Thyroid gland (tissue), 4 donors: Measurements from ENCODE around the gene ASAP2.
"Not testable (repeated sequence)": the region's sequence is repeated elsewhere in the genome, so short reads cannot be mapped to it uniquely, and the experiment has no call there.

Experiments
- POLR2A ChIP-seq, 2 donors: fragments of 450-650 bp; IDR thresholded peaks; one replicate each; pipeline ENCODE4 v1.6.1; 2017; ENCODE audit warnings: antibody characterized with exemption in 2 of 2, mild to moderate bottlenecking in 2 of 2, moderate library complexity in 1 of 2
- TF ChIP-seq, protein P1 (sequence below), 6 experiments: fragments of 200-600 bp in 3 of 6; fragments of 450-650 bp in 3 of 6; sonication (generic) in 3 of 6; IDR thresholded peaks; one replicate each; pipeline ENCODE4 v1.5.1; 2016 to 2019; ENCODE audit warnings: antibody characterized with exemption in 6 of 6, mild to moderate bottlenecking in 2 of 6, inconsistent platforms in 1 of 6, moderate library complexity in 1 of 6

DNA sequence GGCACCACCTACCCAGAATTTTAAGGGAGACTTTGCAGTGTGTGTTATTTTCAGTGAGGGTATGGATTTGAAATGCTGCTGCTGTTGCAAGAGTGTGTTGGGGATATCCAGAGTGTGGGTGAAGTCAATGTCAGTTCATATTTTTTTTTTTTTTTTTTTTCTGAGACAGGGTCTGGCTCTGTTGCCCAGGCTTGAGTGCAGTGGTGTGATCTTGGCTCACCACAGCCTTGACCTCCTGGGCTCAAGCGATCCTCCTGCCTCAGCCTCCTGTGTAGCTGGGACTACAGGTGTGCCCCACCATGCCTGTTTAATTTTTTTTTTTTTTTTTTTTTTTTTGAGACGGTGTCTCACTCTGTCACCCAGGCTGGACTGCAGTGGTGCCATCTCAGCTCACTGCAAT, 9.5 kb downstream of the ASAP2 start:
- TF ChIP-seq, protein P1, sequence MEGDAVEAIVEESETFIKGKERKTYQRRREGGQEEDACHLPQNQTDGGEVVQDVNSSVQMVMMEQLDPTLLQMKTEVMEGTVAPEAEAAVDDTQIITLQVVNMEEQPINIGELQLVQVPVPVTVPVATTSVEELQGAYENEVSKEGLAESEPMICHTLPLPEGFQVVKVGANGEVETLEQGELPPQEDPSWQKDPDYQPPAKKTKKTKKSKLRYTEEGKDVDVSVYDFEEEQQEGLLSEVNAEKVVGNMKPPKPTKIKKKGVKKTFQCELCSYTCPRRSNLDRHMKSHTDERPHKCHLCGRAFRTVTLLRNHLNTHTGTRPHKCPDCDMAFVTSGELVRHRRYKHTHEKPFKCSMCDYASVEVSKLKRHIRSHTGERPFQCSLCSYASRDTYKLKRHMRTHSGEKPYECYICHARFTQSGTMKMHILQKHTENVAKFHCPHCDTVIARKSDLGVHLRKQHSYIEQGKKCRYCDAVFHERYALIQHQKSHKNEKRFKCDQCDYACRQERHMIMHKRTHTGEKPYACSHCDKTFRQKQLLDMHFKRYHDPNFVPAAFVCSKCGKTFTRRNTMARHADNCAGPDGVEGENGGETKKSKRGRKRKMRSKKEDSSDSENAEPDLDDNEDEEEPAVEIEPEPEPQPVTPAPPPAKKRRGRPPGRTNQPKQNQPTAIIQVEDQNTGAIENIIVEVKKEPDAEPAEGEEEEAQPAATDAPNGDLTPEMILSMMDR (IDR thresholded peaks at IDR 0.05) = not testable (repeated sequence)
- not testable (repeated sequence) for TF ChIP-seq POLR2A (IDR thresholded peaks at IDR 0.05)
